Subcutaneous adipose tissue (tissue), 4 donors: ENCODE data around the gene PATJ. TPM values are rescaled to one million over a fixed set of nuclear protein-coding genes. Genes with fewer than 3 reads are reported as not detected.

ENCODE experiments used
- CTCF ChIP-seq: fragments of 450-650 bp; IDR thresholded peaks from one replicate; pipeline ENCODE4 v1.5.1; 2016; ENCODE audit warnings: low read depth, mild to moderate bottlenecking, control low read depth, antibody characterized with exemption, moderate library complexity
- total RNA-seq, 4 donors: library from RNA; depleted of rRNA; stranded (reverse); fragments of >200 nt; gene quantifications; one replicate each; pipeline ENCODE4 v1.1.0, GENCODE V29; 2016

PATJ gene
- total RNA-seq, 4 donors from 2014 or later: 12.2 to 21.6 (median 19.1) TPM

- no peak for TF ChIP-seq CTCF
These were observed 307.9 kb downstream of the PATJ start for GRCh38 chr1:62050165-62050564.

- TF ChIP-seq CTCF: no peak
These were observed 310.7 kb downstream of the PATJ start for GRCh38 chr1:62052946-62053345.

GRCh38 chr1:62054188-62054587, 311.9 kb downstream of the PATJ start:
- no peak for TF ChIP-seq CTCF

- TF ChIP-seq CTCF: no peak
These were observed 314.9 kb downstream of the PATJ start for GRCh38 chr1:62057230-62057629.

GRCh38 chr1:62057641-62058290, 315.5 kb downstream of the PATJ start:
- TF ChIP-seq CTCF: no peak

- TF ChIP-seq CTCF: no peak
These were observed 316.7 kb downstream of the PATJ start for GRCh38 chr1:62058956-62059355.

GRCh38 chr1:62062087-62062486, 319.8 kb downstream of the PATJ start:
- TF ChIP-seq CTCF: no peak
